GM12878 (cell line): ENCODE data around the gene SUSD6. TPM values are rescaled to one million over a fixed set of nuclear protein-coding genes. Genes with fewer than 3 reads are reported as not detected.

Experiments used
- CHD1 ChIP-seq: IDR thresholded peaks from 2 replicates; pipeline ENCODE4 v1.6.1; 2012; ENCODE audit warnings: low read depth, low read length, improper control_type of control experiment
- CREM ChIP-seq: IDR thresholded peaks from 2 replicates; pipeline ENCODE4 v1.6.1; 2014; ENCODE audit warnings: antibody characterized with exemption, low read depth
- EGR1 ChIP-seq, 2 experiments: IDR thresholded peaks; 1 replicate in 1 of 2; 2 replicates in 1 of 2; pipeline ENCODE4 v1.6.1; 2011 to 2012; ENCODE audit warnings: low read depth in 2 of 2, low read length in 2 of 2, borderline replicate concordance in 1 of 2, mild to moderate bottlenecking in 1 of 2, moderate library complexity in 1 of 2
- FOXK2 ChIP-seq: fragments of 450-650 bp; IDR thresholded peaks from 2 replicates; pipeline ENCODE4 v1.6.1; 2017; ENCODE audit warnings: mild to moderate bottlenecking, moderate library complexity
- NFYB ChIP-seq: IDR thresholded peaks from 2 replicates; pipeline ENCODE4 v1.6.1; 2011; ENCODE audit warnings: low read depth, mild to moderate bottlenecking, low read length, improper control_type of control experiment, moderate library complexity; ENCODE audit not compliant: insufficient read depth
- NR2F1 ChIP-seq: fragments of 450-650 bp; conservative IDR thresholded peaks from 2 replicates; pipeline ENCODE4 v1.6.1; 2017; ENCODE audit warnings: mild to moderate bottlenecking
- PAX8 ChIP-seq: fragments of 450-650 bp; IDR thresholded peaks from 2 replicates; pipeline ENCODE4 v1.6.1; 2017; ENCODE audit warnings: mild to moderate bottlenecking, moderate library complexity
- POLR2AphosphoS5 ChIP-seq: IDR thresholded peaks from 2 replicates; pipeline ENCODE4 v1.6.1; 2011; ENCODE audit warnings: mild to moderate bottlenecking, low read length, inconsistent platforms
- RAD21 ChIP-seq: IDR thresholded peaks from 2 replicates; pipeline ENCODE4 v1.6.1; 2011; ENCODE audit warnings: mild to moderate bottlenecking, low read depth, low read length, moderate library complexity; ENCODE audit not compliant: insufficient read depth
- RELA ChIP-seq: fragments of 450-650 bp; IDR thresholded peaks from 2 replicates; pipeline ENCODE4 v1.8.0; 2014; ENCODE audit warnings: borderline replicate concordance; ENCODE audit not compliant: partially characterized antibody
- TCF12 ChIP-seq: IDR thresholded peaks from 2 replicates; pipeline ENCODE4 v1.6.1; 2011; ENCODE audit warnings: low read depth, mild to moderate bottlenecking, low read length
- ZNF24 ChIP-seq: fragments of 450-650 bp; IDR thresholded peaks from 2 replicates; pipeline ENCODE4 v1.6.1; 2017; ENCODE audit warnings: antibody characterized with exemption, mild to moderate bottlenecking
- polyA plus RNA-seq, 11 experiments: library from polyadenylated mRNA; depleted of rRNA in 4 of 11; unstranded in 6 of 11; stranded (reverse) in 5 of 11; fragments of >200 nt; fragmentation: Nextera tagmentation in 4 of 11; fragmentation: Illumina TruSeq in 1 of 11; extraction: Ambion mirVana in 4 of 11; extraction: Trizol in 1 of 11; gene quantifications; 1 replicate in 1 of 11; 2 replicates in 10 of 11; pipeline versions ENCODE4 v1.2.1 to v1.2.3, GENCODE V29; 2011 to 2016; ENCODE audit warnings: inconsistent platforms in 2 of 11, missing spikeins in 2 of 11, low read depth in 1 of 11
- total RNA-seq, 4 experiments: library from RNA; depleted of rRNA in 3 of 4; stranded (reverse); fragments of >200 nt in 3 of 4; fragmentation: Illumina TruSeq in 1 of 4; extraction: Trizol in 1 of 4; gene quantifications; 2 replicates each; pipeline versions ENCODE4 v1.2.1 to v1.2.3, GENCODE V29; 2013 to 2021
- TF ChIP-seq, protein P1 (sequence below): fragments of 450-650 bp; IDR thresholded peaks from 2 replicates; pipeline ENCODE4 v1.6.1; 2017; ENCODE audit warnings: mild to moderate bottlenecking, moderate library complexity
- TF ChIP-seq, protein P2 (sequence below): fragments of 450-650 bp; IDR thresholded peaks from 2 replicates; pipeline ENCODE4 v1.6.1; 2018; ENCODE audit warnings: mild to moderate bottlenecking, low read depth, moderate library complexity; ENCODE audit not compliant: partially characterized antibody
- TF ChIP-seq, protein P3 (sequence below): IDR thresholded peaks from 2 replicates; pipeline ENCODE4 v1.6.1; 2012; ENCODE audit warnings: improper control_type of control experiment, low read depth, low read length; ENCODE audit not compliant: insufficient replicate concordance
- TF ChIP-seq, protein P4 (sequence below): IDR thresholded peaks from 2 replicates; pipeline ENCODE4 v1.6.1; 2011; ENCODE audit warnings: low read depth, low read length, improper control_type of control experiment, borderline replicate concordance

Gene SUSD6
- total and polyA plus RNA-seq, 10 of the 15 experiments (the other 5 are each of a cell fraction or from before 2014, with no cell fraction given), result 6.6 to 39.8 (median 20.2) TPM

DNA sequence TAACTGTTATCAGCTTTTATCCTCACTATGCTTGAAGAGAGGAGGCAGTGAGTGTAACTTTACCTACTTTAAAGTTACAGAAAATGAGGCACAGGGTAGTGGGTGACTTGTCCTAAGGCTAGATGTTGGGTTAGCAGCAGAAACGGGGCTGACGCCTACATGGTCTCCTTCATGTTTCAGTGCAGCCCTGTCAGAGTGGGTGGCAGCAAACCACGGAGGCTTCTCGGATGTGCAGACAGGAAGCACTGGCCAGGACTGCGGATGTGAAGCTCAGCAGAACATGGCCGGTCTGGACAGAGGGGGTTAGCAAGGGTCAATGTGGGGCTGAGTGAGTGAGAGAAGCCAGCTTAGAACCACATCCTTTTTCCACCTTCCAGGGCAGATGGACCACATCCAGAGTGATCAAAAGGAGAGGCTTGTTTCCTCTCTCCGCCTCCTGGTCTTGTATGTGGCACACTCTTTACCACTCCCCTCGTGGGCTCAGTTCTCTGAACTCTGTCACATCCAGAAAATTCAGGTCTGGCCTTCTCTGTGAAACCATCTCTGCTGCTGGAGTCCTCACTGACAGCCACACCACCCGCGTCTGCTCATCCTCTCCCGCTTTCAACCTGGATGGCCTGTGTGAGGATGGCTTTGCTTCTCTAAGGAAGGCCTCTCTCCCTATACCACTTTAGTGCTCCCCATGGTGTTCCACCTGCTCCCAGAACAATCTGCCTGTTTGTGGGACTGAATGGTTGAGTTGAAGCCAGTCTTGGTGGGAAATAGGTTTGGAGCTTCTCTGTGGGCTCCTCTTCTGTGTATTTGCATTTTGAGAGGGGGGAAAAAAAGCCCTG, 14.1 kb downstream of the SUSD6 start (continued):
- TF ChIP-seq, protein P1, sequence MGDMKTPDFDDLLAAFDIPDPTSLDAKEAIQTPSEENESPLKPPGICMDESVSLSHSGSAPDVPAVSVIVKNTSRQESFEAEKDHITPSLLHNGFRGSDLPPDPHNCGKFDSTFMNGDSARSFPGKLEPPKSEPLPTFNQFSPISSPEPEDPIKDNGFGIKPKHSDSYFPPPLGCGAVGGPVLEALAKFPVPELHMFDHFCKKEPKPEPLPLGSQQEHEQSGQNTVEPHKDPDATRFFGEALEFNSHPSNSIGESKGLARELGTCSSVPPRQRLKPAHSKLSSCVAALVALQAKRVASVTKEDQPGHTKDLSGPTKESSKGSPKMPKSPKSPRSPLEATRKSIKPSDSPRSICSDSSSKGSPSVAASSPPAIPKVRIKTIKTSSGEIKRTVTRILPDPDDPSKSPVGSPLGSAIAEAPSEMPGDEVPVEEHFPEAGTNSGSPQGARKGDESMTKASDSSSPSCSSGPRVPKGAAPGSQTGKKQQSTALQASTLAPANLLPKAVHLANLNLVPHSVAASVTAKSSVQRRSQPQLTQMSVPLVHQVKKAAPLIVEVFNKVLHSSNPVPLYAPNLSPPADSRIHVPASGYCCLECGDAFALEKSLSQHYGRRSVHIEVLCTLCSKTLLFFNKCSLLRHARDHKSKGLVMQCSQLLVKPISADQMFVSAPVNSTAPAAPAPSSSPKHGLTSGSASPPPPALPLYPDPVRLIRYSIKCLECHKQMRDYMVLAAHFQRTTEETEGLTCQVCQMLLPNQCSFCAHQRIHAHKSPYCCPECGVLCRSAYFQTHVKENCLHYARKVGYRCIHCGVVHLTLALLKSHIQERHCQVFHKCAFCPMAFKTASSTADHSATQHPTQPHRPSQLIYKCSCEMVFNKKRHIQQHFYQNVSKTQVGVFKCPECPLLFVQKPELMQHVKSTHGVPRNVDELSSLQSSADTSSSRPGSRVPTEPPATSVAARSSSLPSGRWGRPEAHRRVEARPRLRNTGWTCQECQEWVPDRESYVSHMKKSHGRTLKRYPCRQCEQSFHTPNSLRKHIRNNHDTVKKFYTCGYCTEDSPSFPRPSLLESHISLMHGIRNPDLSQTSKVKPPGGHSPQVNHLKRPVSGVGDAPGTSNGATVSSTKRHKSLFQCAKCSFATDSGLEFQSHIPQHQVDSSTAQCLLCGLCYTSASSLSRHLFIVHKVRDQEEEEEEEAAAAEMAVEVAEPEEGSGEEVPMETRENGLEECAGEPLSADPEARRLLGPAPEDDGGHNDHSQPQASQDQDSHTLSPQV, result no peak
- TF ChIP-seq FOXK2, result no peak
- TF ChIP-seq ZNF24, result 0 out of 2 replicates have a peak, but pooled peaks have one; percentile 4
- TF ChIP-seq PAX8, result no peak
- peak; percentile 67 for TF ChIP-seq POLR2AphosphoS5
- TF ChIP-seq RAD21, result peak; percentile 21; the same call in 1 of the 2 replicates
- TF ChIP-seq, protein P2, sequence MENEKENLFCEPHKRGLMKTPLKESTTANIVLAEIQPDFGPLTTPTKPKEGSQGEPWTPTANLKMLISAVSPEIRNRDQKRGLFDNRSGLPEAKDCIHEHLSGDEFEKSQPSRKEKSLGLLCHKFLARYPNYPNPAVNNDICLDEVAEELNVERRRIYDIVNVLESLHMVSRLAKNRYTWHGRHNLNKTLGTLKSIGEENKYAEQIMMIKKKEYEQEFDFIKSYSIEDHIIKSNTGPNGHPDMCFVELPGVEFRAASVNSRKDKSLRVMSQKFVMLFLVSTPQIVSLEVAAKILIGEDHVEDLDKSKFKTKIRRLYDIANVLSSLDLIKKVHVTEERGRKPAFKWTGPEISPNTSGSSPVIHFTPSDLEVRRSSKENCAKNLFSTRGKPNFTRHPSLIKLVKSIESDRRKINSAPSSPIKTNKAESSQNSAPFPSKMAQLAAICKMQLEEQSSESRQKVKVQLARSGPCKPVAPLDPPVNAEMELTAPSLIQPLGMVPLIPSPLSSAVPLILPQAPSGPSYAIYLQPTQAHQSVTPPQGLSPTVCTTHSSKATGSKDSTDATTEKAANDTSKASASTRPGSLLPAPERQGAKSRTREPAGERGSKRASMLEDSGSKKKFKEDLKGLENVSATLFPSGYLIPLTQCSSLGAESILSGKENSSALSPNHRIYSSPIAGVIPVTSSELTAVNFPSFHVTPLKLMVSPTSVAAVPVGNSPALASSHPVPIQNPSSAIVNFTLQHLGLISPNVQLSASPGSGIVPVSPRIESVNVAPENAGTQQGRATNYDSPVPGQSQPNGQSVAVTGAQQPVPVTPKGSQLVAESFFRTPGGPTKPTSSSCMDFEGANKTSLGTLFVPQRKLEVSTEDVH, result no peak
- peak; percentile 93 for TF ChIP-seq NR2F1
- TF ChIP-seq TCF12, result peak; percentile 52; the same call in 1 of the 2 replicates
- no peak for TF ChIP-seq RELA
- no peak for TF ChIP-seq NFYB
- TF ChIP-seq EGR1 (IDR thresholded peaks at IDR 0.05; ENCODE audit: borderline replicate concordance in 1 of 2, low read depth in 2 of 2, low read length in 2 of 2), result peak in 1 of 2 experiments; percentile 84; a peak in 2 of 3 replicates
- TF ChIP-seq, protein P3, sequence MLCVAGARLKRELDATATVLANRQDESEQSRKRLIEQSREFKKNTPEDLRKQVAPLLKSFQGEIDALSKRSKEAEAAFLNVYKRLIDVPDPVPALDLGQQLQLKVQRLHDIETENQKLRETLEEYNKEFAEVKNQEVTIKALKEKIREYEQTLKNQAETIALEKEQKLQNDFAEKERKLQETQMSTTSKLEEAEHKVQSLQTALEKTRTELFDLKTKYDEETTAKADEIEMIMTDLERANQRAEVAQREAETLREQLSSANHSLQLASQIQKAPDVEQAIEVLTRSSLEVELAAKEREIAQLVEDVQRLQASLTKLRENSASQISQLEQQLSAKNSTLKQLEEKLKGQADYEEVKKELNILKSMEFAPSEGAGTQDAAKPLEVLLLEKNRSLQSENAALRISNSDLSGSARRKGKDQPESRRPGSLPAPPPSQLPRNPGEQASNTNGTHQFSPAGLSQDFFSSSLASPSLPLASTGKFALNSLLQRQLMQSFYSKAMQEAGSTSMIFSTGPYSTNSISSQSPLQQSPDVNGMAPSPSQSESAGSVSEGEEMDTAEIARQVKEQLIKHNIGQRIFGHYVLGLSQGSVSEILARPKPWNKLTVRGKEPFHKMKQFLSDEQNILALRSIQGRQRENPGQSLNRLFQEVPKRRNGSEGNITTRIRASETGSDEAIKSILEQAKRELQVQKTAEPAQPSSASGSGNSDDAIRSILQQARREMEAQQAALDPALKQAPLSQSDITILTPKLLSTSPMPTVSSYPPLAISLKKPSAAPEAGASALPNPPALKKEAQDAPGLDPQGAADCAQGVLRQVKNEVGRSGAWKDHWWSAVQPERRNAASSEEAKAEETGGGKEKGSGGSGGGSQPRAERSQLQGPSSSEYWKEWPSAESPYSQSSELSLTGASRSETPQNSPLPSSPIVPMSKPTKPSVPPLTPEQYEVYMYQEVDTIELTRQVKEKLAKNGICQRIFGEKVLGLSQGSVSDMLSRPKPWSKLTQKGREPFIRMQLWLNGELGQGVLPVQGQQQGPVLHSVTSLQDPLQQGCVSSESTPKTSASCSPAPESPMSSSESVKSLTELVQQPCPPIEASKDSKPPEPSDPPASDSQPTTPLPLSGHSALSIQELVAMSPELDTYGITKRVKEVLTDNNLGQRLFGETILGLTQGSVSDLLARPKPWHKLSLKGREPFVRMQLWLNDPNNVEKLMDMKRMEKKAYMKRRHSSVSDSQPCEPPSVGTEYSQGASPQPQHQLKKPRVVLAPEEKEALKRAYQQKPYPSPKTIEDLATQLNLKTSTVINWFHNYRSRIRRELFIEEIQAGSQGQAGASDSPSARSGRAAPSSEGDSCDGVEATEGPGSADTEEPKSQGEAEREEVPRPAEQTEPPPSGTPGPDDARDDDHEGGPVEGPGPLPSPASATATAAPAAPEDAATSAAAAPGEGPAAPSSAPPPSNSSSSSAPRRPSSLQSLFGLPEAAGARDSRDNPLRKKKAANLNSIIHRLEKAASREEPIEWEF, result no peak
- TF ChIP-seq, protein P4, sequence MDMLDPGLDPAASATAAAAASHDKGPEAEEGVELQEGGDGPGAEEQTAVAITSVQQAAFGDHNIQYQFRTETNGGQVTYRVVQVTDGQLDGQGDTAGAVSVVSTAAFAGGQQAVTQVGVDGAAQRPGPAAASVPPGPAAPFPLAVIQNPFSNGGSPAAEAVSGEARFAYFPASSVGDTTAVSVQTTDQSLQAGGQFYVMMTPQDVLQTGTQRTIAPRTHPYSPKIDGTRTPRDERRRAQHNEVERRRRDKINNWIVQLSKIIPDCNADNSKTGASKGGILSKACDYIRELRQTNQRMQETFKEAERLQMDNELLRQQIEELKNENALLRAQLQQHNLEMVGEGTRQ, result no peak
- no peak for TF ChIP-seq CHD1
- peak; percentile 62 for TF ChIP-seq CREM
